PFSK-1 (cell line): ENCODE measurements around the gene CDKL1.

ENCODE experiments used
- POLR2AphosphoS5 ChIP-seq: IDR thresholded peaks from 2 replicates; pipeline ENCODE4 v1.6.1; 2012; ENCODE audit warnings: low read depth, mild to moderate bottlenecking, control low read depth, low read length, moderate library complexity
- SIN3A ChIP-seq: IDR thresholded peaks from 2 replicates; pipeline ENCODE4 v1.6.1; 2012; ENCODE audit warnings: mild to moderate bottlenecking, low read length, moderate library complexity, borderline replicate concordance; ENCODE audit not compliant: insufficient read depth
- TAF1 ChIP-seq: IDR thresholded peaks from 2 replicates; pipeline ENCODE4 v1.6.1; 2012; ENCODE audit warnings: low read length, control low read depth, borderline replicate concordance; ENCODE audit not compliant: insufficient read depth
- TF ChIP-seq, protein P1 (sequence below), 2 experiments: IDR thresholded peaks; 2 replicates each; pipeline versions ENCODE4 v1.6.1 to v1.8.0; 2011 to 2012; ENCODE audit warnings: low read depth in 2 of 2, low read length in 2 of 2, control low read depth in 1 of 2, inconsistent platforms in 1 of 2, mild to moderate bottlenecking in 1 of 2, moderate library complexity in 1 of 2; ENCODE audit not compliant: insufficient read depth in 1 of 2

GRCh38 chr14:50355692-50356091 lies 41.0 kb downstream of the CDKL1 start:
- TF ChIP-seq TAF1 (no peak), POLR2AphosphoS5 (no peak), SIN3A (no peak)
- TF ChIP-seq, protein P1, sequence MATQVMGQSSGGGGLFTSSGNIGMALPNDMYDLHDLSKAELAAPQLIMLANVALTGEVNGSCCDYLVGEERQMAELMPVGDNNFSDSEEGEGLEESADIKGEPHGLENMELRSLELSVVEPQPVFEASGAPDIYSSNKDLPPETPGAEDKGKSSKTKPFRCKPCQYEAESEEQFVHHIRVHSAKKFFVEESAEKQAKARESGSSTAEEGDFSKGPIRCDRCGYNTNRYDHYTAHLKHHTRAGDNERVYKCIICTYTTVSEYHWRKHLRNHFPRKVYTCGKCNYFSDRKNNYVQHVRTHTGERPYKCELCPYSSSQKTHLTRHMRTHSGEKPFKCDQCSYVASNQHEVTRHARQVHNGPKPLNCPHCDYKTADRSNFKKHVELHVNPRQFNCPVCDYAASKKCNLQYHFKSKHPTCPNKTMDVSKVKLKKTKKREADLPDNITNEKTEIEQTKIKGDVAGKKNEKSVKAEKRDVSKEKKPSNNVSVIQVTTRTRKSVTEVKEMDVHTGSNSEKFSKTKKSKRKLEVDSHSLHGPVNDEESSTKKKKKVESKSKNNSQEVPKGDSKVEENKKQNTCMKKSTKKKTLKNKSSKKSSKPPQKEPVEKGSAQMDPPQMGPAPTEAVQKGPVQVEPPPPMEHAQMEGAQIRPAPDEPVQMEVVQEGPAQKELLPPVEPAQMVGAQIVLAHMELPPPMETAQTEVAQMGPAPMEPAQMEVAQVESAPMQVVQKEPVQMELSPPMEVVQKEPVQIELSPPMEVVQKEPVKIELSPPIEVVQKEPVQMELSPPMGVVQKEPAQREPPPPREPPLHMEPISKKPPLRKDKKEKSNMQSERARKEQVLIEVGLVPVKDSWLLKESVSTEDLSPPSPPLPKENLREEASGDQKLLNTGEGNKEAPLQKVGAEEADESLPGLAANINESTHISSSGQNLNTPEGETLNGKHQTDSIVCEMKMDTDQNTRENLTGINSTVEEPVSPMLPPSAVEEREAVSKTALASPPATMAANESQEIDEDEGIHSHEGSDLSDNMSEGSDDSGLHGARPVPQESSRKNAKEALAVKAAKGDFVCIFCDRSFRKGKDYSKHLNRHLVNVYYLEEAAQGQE (IDR thresholded peaks at IDR 0.05; ENCODE audit: insufficient read depth in 1 of 2, low read depth in 2 of 2, low read length in 2 of 2): no peak
